CD4-positive, alpha-beta T cell treated with Interleukin-15 for 4 hours (primary cell): ENCODE measurements around the gene SNX14.
"Not testable (repeated sequence)": the region's sequence is repeated elsewhere in the genome, so short reads cannot be mapped to it uniquely, and the experiment has no call there.

Source experiments
- DNase-seq: peaks from one replicate; pipeline ENCODE4 v3.0.0-alpha.2; 2020; ENCODE audit warnings: low spot score

Gene SNX14

GRCh38 chr6:85582832-85583231, 10.8 kb downstream of the SNX14 start:
- DNase-seq: not testable (repeated sequence)

DNA sequence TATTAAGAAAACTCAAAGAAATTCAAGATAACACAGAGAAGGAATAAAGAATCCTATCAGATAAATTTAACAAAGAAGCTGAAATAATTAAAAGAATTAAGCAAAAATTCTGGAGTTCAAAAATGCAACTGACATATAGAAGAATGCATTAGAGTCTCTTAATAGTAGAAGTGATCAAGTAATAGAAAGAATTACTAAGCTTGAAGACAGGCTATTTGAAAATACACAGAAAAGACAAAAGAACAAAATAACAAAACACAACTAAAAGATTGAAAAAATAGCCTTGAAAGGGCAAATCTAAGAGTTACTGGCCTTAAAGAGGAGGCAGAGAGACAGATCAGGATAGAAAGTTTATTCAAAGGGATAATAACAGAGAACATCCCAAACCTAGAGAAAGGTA, 12.1 kb downstream of the SNX14 start:
- DNase-seq: no peak

DNA sequence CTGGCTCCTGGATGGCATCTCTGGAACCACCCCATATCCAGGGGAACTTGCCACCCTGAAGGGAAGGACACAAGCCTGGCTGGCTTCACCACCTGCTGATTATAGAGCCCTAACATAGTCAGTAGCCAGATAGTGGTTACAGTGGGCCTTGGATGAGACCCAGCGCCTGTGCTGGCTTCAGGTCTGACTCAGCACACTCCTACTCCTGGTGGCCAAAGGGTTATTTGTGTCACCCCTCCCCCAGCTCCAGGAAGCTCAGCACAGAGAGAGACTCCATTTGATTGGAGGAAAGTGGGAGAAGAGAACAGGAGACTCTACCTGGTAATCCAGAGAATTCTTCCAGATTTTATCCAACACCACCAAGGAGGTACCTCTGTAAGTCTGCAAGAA, 12.8 kb downstream of the SNX14 start:
- DNase-seq: no peak

GRCh38 chr6:85580118-85580877, 13.4 kb downstream of the SNX14 start:
- no peak for DNase-seq

DNA sequence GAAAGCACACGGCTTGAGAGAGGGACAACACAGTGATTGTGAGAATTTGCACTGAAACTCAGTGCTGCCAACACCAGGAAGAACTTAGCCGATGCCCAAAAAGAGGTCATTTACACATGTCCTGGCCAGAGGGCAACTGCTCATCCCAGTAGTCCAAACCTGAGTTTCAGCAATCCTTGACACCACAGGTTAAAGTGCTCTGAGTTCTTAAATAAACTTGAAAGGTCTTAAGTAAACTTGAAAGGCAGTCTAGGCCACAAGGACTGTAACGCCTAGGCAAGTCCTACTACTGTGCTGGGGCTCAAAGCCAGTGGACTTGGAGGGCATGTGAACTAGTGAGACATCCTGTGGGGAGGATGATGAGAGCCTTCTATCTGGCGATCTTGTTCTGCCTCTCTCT, 14.1 kb downstream of the SNX14 start:
- no peak for DNase-seq

DNA sequence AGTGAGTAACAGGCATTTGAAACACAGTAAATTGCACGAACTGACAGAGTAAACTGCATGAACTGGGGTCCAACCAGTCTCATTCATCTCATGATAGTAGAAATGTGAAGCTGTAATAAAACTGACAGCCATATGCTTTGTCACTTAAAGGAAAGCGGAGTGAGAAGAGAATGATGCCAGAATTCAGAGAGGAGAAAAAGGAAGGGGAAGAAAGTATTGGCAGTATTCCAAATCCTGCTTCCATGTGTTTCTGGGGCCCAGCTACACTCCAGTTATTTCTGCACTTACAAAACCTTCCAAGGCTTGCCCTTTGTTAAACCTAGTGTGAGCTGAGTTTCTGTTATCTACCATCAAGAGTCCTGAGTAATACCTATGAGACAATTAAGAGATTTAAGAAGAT, 17.2 kb downstream of the SNX14 start:
- DNase-seq: no peak

DNA sequence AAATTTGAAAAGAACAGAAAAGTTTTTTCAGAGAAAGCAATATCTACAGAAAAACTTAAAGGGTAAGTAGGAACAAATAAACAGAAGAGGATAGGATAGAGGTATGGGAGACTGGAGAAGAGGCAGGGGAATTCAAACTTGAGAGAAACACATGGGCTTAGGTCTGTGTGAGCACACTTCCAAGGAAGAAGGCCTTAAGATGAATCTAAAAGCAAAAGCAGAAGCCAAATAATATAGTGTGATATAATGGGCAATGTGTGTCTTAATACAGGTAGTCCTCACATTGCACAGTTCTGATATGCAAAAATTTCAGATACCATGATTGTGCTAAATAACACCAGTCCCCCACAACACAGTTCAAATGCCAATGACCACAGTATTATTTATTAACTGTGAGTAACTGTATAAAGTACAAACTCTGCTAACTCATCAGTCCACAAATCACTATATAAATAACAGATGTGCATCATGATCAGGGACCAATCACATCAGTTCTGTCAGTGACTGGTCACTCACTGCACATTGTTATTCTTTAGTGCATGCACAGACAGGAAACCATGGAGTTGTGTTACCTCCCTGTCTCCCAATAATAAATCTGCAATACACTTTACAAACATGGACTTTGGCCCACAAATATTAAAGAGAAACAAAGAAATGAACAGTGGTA, 18.6 kb downstream of the SNX14 start:
- no peak for DNase-seq

GRCh38 chr6:85569323-85569722, 24.3 kb downstream of the SNX14 start:
- no peak for DNase-seq

GRCh38 chr6:85568411-85568810, 25.2 kb downstream of the SNX14 start:
- no peak for DNase-seq

DNA sequence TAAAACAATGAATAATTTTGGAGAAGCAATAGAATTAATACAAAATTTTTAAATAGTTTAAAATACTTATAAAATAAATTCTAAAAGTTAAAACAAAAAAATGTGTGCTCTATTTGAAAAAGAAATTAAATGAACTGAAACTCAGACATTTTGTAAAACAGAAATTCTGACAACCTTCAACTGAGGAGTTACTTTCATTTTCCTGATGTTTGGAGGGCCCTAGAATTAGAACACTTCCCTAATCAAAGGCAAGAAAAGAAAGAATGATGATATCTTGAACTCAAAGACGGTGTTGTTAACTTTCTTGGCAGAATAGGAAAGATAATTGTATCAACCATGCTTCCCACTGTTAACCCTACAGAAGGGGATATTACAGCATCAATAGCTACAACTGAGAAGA, 27.9 kb downstream of the SNX14 start:
- DNase-seq: no peak

DNA sequence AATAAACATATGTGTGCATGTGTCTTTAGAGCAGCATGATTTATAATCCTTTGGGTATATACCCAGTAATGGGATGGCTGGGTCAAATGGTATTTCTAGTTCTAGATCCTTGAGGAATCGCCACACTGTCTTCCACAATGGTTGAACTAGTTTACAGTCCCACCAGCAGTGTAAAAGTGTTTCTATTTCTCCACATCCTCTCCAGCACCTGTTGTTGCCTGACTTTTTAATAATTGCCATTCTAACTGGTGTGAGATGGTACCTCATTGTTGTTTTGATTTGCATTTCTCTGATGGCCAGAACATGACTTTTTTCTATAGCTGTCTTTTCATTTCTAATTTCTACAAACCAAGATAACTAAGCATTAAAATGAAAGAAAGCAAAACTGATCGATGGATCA, 29.4 kb downstream of the SNX14 start:
- not testable (repeated sequence) for DNase-seq

DNA sequence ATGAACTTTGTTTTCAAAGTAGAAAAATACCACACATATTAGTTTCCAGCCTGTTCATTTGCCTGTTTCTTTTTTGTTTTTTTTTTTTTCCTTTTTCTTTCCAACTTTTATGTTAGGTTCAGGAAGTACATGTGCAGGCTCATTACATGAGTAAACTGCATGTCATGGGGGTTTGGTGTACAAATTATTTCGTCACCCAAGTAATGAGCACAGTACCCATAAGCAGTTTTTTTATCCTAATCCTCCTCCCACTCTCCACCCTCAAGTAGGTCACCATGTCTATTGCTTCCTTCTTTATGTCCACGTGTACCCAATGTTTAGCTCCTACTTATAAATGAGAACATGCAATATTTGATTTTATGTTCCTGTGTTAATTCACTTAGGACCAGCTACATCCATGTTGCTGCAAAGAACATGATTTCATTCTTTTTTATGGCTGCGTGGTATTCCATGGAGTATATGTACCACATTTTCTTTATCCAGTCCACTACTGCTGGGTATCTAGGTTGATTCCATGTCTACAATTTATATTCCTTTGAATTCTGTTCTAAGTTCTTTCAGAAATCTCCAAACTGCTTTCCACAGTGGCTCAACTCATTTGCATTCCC, 31.8 kb downstream of the SNX14 start:
- no peak for DNase-seq

- no peak for DNase-seq
Observed at GRCh38 chr6:85556992-85557668, 36.5 kb downstream of the SNX14 start.

- DNase-seq: no peak
Observed at GRCh38 chr6:85552652-85553051, 41.0 kb downstream of the SNX14 start.

DNA sequence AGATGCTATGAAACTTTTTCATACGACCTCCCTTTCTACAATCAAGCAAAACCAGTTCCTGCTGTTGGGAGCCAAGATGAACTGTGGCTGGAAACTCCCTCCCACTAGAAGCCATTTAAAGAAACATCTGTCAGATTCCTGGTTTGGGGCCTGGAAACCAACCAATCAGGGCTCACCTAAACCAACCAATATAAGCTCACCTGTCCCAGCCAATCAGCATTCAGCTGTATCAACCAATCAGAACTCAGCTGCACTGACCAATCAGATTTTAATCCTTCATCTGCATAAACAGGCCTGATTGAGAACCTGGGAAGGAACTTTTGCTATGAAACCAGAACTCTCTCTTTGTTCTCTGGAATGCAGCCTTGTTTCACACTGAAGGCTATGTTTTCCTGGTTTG, 42.4 kb downstream of the SNX14 start:
- no peak for DNase-seq

DNA sequence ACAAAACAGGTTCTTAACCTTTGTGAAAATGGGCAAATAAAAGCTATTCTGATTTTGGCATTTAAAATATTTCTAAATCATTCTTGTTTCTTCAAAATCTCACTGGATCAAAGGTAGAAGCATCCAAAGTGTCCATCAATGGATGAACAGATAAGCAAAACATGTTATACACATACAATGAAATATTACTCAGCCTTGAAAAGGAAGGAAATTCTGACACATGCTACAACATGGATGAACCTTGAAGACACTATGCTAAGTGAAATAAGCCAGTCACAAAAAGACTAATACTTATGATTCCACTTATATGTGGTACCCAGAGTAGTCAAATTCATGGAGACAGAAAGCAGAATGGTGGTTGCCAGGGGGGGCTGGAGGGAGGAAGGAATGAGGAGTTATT, 45.9 kb downstream of the SNX14 start:
- no peak for DNase-seq

- DNase-seq: no peak
Observed at GRCh38 chr6:85544776-85545175, 48.9 kb downstream of the SNX14 start.

DNA sequence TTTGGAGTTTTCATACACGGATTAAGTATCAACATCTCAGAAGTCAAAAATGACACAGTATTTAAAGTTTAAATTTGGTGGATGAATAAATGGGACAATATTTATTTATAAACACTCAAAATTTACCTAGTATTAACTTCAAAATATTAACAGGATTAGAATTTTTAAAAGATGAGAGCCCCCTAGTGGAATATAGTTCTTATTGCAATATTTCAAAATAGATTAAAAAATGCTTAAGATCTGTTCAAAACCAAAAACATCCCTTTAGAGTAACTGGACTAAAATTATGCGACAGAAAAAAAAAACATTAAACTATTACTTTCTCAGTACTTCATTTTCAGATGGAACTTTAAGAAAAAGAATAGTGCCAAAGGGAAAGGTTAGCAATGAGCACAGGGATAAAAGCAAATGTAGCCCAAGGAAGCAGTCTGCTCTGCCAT, 56.6 kb downstream of the SNX14 start:
- DNase-seq: no peak

DNA sequence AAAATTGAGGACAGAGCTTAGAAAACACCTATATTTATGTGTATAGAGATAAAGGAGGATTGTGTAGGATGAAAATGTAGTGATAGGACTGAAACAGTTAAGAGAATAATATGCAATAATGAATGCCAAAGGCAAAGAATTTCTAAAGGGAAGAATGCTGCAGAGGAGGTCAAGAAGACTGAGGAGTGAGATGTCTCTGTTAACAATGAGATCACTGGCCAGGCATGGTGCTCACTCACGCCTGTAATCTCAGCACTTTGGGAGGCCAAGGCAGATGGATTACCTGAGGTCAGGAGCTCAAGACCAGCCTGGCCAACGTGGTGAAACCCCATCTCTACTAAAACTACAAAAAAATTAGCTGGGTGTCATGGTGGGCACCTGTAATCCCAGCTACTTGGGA, 69.4 kb downstream of the SNX14 start:
- not testable (repeated sequence) for DNase-seq

- DNase-seq: no peak
Observed at GRCh38 chr6:85516168-85516567, 77.5 kb downstream of the SNX14 start.

GRCh38 chr6:85506441-85507093, 87.1 kb downstream of the SNX14 start:
- no peak for DNase-seq

- DNase-seq: no peak
Observed at GRCh38 chr6:85498596-85499258, 94.9 kb downstream of the SNX14 start.
